DMS 273 (cell line): ENCODE measurements around the gene RFPL3.

Source experiments
- DNase-seq: peaks from one replicate; lab custom pipeline; 2025; ENCODE audit not compliant: unreplicated experiment; lab: John Stamatoyannopoulos, UW

Gene RFPL3

GRCh38 chr22:32410459-32410858, 52.8 kb downstream of the RFPL3 start:
- no peak for DNase-seq
